HG03342 (cell line): ENCODE measurements around the gene DNAH14.
"Not testable (repeated sequence)": the region's sequence is repeated elsewhere in the genome, so short reads cannot be mapped to it uniquely, and the experiment has no call there.

ENCODE experiments used
- ATAC-seq: cut with Tn5 transposase; IDR thresholded peaks from one replicate; pipeline ENCODE4 v1.9.1; 2021; ENCODE audit warnings: mild to moderate bottlenecking, moderate library complexity; ENCODE audit not compliant: unreplicated experiment

DNAH14 gene

GRCh38 chr1:225146478-225146877, 217.0 kb downstream of the DNAH14 start:
- no peak for ATAC-seq

- ATAC-seq, result not testable (repeated sequence)
Measured at GRCh38 chr1:225147791-225148190, 218.3 kb downstream of the DNAH14 start.

- no peak for ATAC-seq
Measured at GRCh38 chr1:225152061-225152460, 222.6 kb downstream of the DNAH14 start.

GRCh38 chr1:225155555-225155954, 226.1 kb downstream of the DNAH14 start:
- no peak for ATAC-seq

GRCh38 chr1:225156254-225156653, 226.8 kb downstream of the DNAH14 start:
- ATAC-seq, result no peak

- no peak for ATAC-seq
Measured at GRCh38 chr1:225158291-225158690, 228.8 kb downstream of the DNAH14 start.

GRCh38 chr1:225159793-225160192, 230.3 kb downstream of the DNAH14 start:
- no peak for ATAC-seq

GRCh38 chr1:225177409-225177808, 247.9 kb downstream of the DNAH14 start:
- not testable (repeated sequence) for ATAC-seq

GRCh38 chr1:225179686-225180085, 250.2 kb downstream of the DNAH14 start:
- ATAC-seq, result no peak

GRCh38 chr1:225182716-225183115, 253.2 kb downstream of the DNAH14 start:
- no peak for ATAC-seq

- ATAC-seq, result no peak
Measured at GRCh38 chr1:225191199-225191753, 261.8 kb downstream of the DNAH14 start.

GRCh38 chr1:225201447-225201846, 272.0 kb downstream of the DNAH14 start:
- ATAC-seq, result no peak

GRCh38 chr1:225207791-225208190, 278.3 kb downstream of the DNAH14 start:
- no peak for ATAC-seq

GRCh38 chr1:225209153-225209552, 279.7 kb downstream of the DNAH14 start:
- ATAC-seq, result no peak

GRCh38 chr1:225210180-225210579, 280.7 kb downstream of the DNAH14 start:
- not testable (repeated sequence) for ATAC-seq

- ATAC-seq, result not testable (repeated sequence)
Measured at GRCh38 chr1:225211694-225212442, 282.4 kb downstream of the DNAH14 start.

- no peak for ATAC-seq
Measured at GRCh38 chr1:225224287-225224686, 294.8 kb downstream of the DNAH14 start.

GRCh38 chr1:225225681-225226080, 296.2 kb downstream of the DNAH14 start:
- no peak for ATAC-seq

- no peak for ATAC-seq
Measured at GRCh38 chr1:225228871-225229303, 299.4 kb downstream of the DNAH14 start.

GRCh38 chr1:225229429-225229828, 300.0 kb downstream of the DNAH14 start:
- ATAC-seq, result not testable (repeated sequence)

- no peak for ATAC-seq
Measured at GRCh38 chr1:225230483-225230882, 301.0 kb downstream of the DNAH14 start.

GRCh38 chr1:225232930-225233329, 303.5 kb downstream of the DNAH14 start:
- ATAC-seq, result not testable (repeated sequence)
